GM12892 (cell line): ENCODE results near the gene CENPO.
"Not testable (repeated sequence)": the region's sequence is repeated elsewhere in the genome, so short reads cannot be mapped to it uniquely, and the experiment has no call there.

ENCODE experiments used
- DNase-seq: peaks from one replicate; pipeline ENCODE4 v3.0.0; 2011; ENCODE audit not compliant: insufficient read length
- FAIRE-seq: peaks from 2 replicates; lab custom pipeline; 2011; peaks lifted over from hg19 to GRCh38; lab: Jason Lieb, UNC
- POLR2A ChIP-seq: IDR thresholded peaks from 2 replicates; pipeline ENCODE4 v1.6.1; 2011; ENCODE audit warnings: low read depth, low read length, control low read depth
- POLR2AphosphoS5 ChIP-seq: IDR thresholded peaks from 2 replicates; pipeline ENCODE4 v1.6.1; 2011; ENCODE audit warnings: low read depth, low read length, control low read depth
- TAF1 ChIP-seq: IDR thresholded peaks from 2 replicates; pipeline ENCODE4 v1.6.1; 2011; ENCODE audit warnings: low read depth, mild to moderate bottlenecking, control low read depth, low read length, borderline replicate concordance

Gene CENPO

GRCh38 chr2:24793761-24794435 is 673 bp downstream of the CENPO start:
- TF ChIP-seq POLR2AphosphoS5 = no peak
- no peak for TF ChIP-seq TAF1
- no peak for TF ChIP-seq POLR2A
- DNase-seq (no peak), FAIRE-seq (no peak)

GRCh38 chr2:24797644-24798043 is 4.4 kb downstream of the CENPO start:
- no peak for FAIRE-seq
- TF ChIP-seq TAF1 = no peak
- no peak for TF ChIP-seq POLR2AphosphoS5
- no peak for TF ChIP-seq POLR2A
- DNase-seq = no peak

- not testable (repeated sequence) for DNase-seq, FAIRE-seq
Measured at GRCh38 chr2:24800487-24800886, 7.3 kb downstream of the CENPO start.

GRCh38 chr2:24805811-24806660 is 12.8 kb downstream of the CENPO start:
- not testable (repeated sequence) for DNase-seq, FAIRE-seq

- FAIRE-seq (no peak), DNase-seq (no peak)
- TF ChIP-seq POLR2A = no peak
- TF ChIP-seq POLR2AphosphoS5 = no peak
- TF ChIP-seq TAF1 = no peak
Measured at GRCh38 chr2:24806661-24807036, 13.4 kb downstream of the CENPO start.

- FAIRE-seq (no peak), DNase-seq (no peak)
- no peak for TF ChIP-seq POLR2A
- TF ChIP-seq TAF1 = no peak
- TF ChIP-seq POLR2AphosphoS5 = no peak
Measured at GRCh38 chr2:24809316-24810007, 16.2 kb downstream of the CENPO start.

GRCh38 chr2:24813691-24814137 is 20.5 kb downstream of the CENPO start:
- FAIRE-seq (no peak), DNase-seq (no peak)
- TF ChIP-seq TAF1 (no peak), POLR2A (no peak), POLR2AphosphoS5 (no peak)

- FAIRE-seq (no peak), DNase-seq (no peak)
- TF ChIP-seq TAF1 = no peak
- TF ChIP-seq POLR2A = no peak
- TF ChIP-seq POLR2AphosphoS5 = no peak
Measured at GRCh38 chr2:24814516-24814915, 21.3 kb downstream of the CENPO start.

- DNase-seq (no peak), FAIRE-seq (no peak)
Measured at GRCh38 chr2:24815171-24815570, 21.9 kb downstream of the CENPO start.

GRCh38 chr2:24816404-24816803 is 23.2 kb downstream of the CENPO start:
- DNase-seq (no peak), FAIRE-seq (no peak)
- 0 out of 2 replicates have a peak, but pooled peaks have one; percentile 22 for TF ChIP-seq POLR2A
- TF ChIP-seq TAF1 = no peak
- TF ChIP-seq POLR2AphosphoS5 = no peak

More at GRCh38 chr2:24815171-24815570, 21.9 kb downstream of the CENPO start:
- TF ChIP-seq POLR2AphosphoS5 (no peak), TAF1 (no peak), POLR2A (no peak)

- FAIRE-seq (no peak), DNase-seq (no peak)
- TF ChIP-seq TAF1 (no peak), POLR2A (no peak), POLR2AphosphoS5 (no peak)
Measured at GRCh38 chr2:24816884-24817283, 23.7 kb downstream of the CENPO start.

GRCh38 chr2:24818721-24819167 is 25.5 kb downstream of the CENPO start:
- TF ChIP-seq POLR2AphosphoS5 (no peak), POLR2A (no peak), TAF1 (no peak)
- DNase-seq = no peak
- no peak for FAIRE-seq
